Endodermal cell (in vitro differentiated cells): ENCODE data around the gene GAL3ST2. TPM values are rescaled to one million over a fixed set of nuclear protein-coding genes. Genes with fewer than 3 reads are reported as not detected.
A peak's percentile ranks its signal among the peaks of the same experiment; 100 is the strongest.

Experiments
- DNase-seq: peaks from one replicate; pipeline ENCODE4 v3.0.0-alpha.2; 2017
- H3K27ac ChIP-seq: 2 replicates; pipeline ENCODE4 v1.5.1; 2013; ENCODE audit warnings: mild to moderate bottlenecking, low read depth, low read length, moderate library complexity
- H3K27me3 ChIP-seq: 2 replicates; pipeline ENCODE4 v1.6.1; 2013; ENCODE audit warnings: mild to moderate bottlenecking, low read length, moderate library complexity; ENCODE audit not compliant: insufficient read depth, control insufficient read depth, poor library complexity, severe bottlenecking
- H3K36me3 ChIP-seq: 2 replicates; pipeline ENCODE4 v1.7.0; 2013; ENCODE audit warnings: mild to moderate bottlenecking, low read length, moderate library complexity; ENCODE audit not compliant: control insufficient read depth, insufficient read depth
- H3K4me1 ChIP-seq: one replicate; pipeline ENCODE4 v1.7.0; 2013; ENCODE audit warnings: low read length; ENCODE audit not compliant: control insufficient read depth, insufficient read depth
- H3K4me3 ChIP-seq: 2 replicates; pipeline ENCODE4 v1.5.1; 2013; ENCODE audit warnings: mild to moderate bottlenecking, low read length, moderate library complexity
- H3K9ac ChIP-seq: 2 replicates; pipeline ENCODE4 v1.6.1; 2013; ENCODE audit warnings: mild to moderate bottlenecking, low read length, moderate library complexity; ENCODE audit not compliant: poor library complexity, severe bottlenecking; ENCODE audit errors: extremely low read depth
- H3K9me3 ChIP-seq: 2 replicates; pipeline ENCODE4 v1.6.1; 2013; ENCODE audit warnings: mild to moderate bottlenecking, low read length, moderate library complexity; ENCODE audit not compliant: control insufficient read depth
- H3K27ac Mint-ChIP-seq: 2 replicates; pipeline ENCODE4 v1.8.0; 2020; ENCODE audit warnings: mixed read lengths
- H3K27me3 Mint-ChIP-seq: 2 replicates; pipeline ENCODE4 v1.8.0; 2021; ENCODE audit warnings: mild to moderate bottlenecking, mixed read lengths; ENCODE audit not compliant: insufficient read depth
- H3K36me3 Mint-ChIP-seq: 2 replicates; pipeline ENCODE4 v1.8.0; 2020; ENCODE audit warnings: low read depth, mixed read lengths
- H3K4me1 Mint-ChIP-seq: 2 replicates; pipeline ENCODE4 v1.8.0; 2020; ENCODE audit warnings: mixed read lengths
- H3K4me3 Mint-ChIP-seq: 2 replicates; pipeline ENCODE4 v1.8.0; 2020; ENCODE audit warnings: mild to moderate bottlenecking, moderate library complexity, mixed read lengths
- H3K9me3 Mint-ChIP-seq: 2 replicates; pipeline ENCODE4 v1.8.0; 2020; ENCODE audit warnings: mild to moderate bottlenecking, mixed read lengths
- CTCF ChIP-seq: fragments of 200-600 bp; sonication (generic); conservative IDR thresholded peaks from 2 replicates; pipeline ENCODE4 v1.5.0; 2021; ENCODE audit warnings: antibody characterized with exemption, mild to moderate bottlenecking
- whole genome bisulfite sequencing, 2 experiments: methylation state at CpG; one replicate each; pipeline versions ENCODE4 v1.1.5 to v1.1.7; 2013; ENCODE audit warnings: missing lambda C conversion rate in 2 of 2, mixed read lengths in 1 of 2; ENCODE audit not compliant: insufficient coverage in 1 of 2, insufficient read length in 1 of 2; 5-methylcytosine and 5-hydroxymethylcytosine counted together
- total RNA-seq, 2 donors: library from RNA; stranded (reverse); fragmentation: NEBNext Ultra II Directional in 1 of 2; extraction: Animal tissue kit (Norgen Biotek cat#: 25700) in 1 of 2; gene quantifications; 2 replicates in 1 of 2; 3 replicates in 1 of 2; pipeline ENCODE4 v1.2.1, GENCODE V29; 2021

Gene GAL3ST2
- total RNA-seq, 2 donors from 2014 or later, result 0.57 to 0.91 TPM

GRCh38 chr2:241763551-241764274, 12.9 kb upstream of the GAL3ST2 start:
- peaks cover 12% of the 10 kb centered on the region for H3K9me3 ChIP-seq
- Mint-ChIP-seq H3K4me1 (peaks cover 1% of the 10 kb centered on the region), H3K36me3 (peaks cover 24% of the 10 kb centered on the region), H3K4me3 (no peak overlapping the region), H3K27ac (no peak overlapping the region), H3K9me3 (peaks cover 13% of the 10 kb centered on the region), H3K27me3 (no peaks in the 10 kb centered on the region)
- 91 to 93% methylated on average over 15 to 20 of the region's 20 CpGs for WGBS, 2 experiments
- H3K36me3 ChIP-seq, result peaks cover 20% of the 10 kb centered on the region
- DNase-seq, result no peak
- no peaks in the 10 kb centered on the region for H3K27me3 ChIP-seq
- no peaks in the 10 kb centered on the region for H3K4me1 ChIP-seq
- TF ChIP-seq CTCF, result no peak
- no peak overlapping the region for H3K27ac ChIP-seq
- H3K4me3 ChIP-seq, result no peak overlapping the region
- H3K9ac ChIP-seq, result no peak overlapping the region

GRCh38 chr2:241764275-241765241, 12.1 kb upstream of the GAL3ST2 start:
- no peak overlapping the region for H3K4me3 ChIP-seq
- Mint-ChIP-seq H3K27ac (no peak overlapping the region), H3K27me3 (no peaks in the 10 kb centered on the region), H3K36me3 (peaks cover 16% of the 10 kb centered on the region), H3K9me3 (peaks cover 9% of the 10 kb centered on the region), H3K4me1 (peaks cover 1% of the 10 kb centered on the region), H3K4me3 (no peak overlapping the region)
- WGBS, 2 experiments, result 83 to 85% methylated on average over 12 to 27 of the region's 27 CpGs
- peaks cover 13% of the 10 kb centered on the region for H3K36me3 ChIP-seq
- peaks cover 10% of the 10 kb centered on the region for H3K9me3 ChIP-seq
- no peak for TF ChIP-seq CTCF
- no peak overlapping the region for H3K27ac ChIP-seq
- H3K9ac ChIP-seq, result no peak overlapping the region
- peak; percentile 69 for DNase-seq
- no peaks in the 10 kb centered on the region for H3K27me3 ChIP-seq
- no peaks in the 10 kb centered on the region for H3K4me1 ChIP-seq

DNA sequence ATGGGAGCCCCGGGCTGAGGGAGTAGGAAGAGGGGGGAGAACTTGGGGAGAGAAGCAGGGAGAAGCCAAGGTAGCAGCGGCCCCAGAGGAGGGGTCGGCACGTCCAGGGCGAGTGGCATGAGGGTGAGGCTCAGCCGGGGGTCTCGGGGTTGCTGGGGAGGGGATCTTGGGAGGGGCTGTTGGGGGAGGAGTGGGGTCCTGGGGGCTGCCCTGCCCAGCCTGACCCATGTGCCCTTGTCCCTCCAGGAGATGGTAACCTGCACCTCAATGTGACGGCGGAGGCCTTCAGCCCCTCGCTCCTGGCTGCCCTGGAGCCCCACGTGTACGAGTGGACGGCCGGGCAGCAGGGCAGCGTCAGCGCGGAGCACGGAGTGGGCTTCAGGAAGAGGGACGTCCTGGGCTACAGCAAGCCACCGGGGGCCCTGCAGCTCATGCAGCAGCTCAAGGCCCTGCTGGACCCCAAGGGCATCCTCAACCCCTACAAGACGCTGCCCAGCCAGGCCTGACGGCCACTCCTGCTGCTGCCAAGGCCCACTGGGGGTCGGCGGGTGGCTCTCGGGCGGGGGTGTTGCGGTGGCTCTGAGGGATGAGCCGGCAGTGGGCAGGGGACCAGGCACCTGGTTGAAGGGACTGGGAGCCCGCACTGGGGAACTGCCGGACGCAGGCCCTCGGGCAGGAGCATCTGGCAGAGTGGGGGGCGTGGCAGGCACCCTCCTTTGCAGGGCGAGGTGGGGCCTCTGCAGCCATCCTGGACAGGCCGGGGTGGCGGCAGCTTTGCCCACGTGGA, 9.0 kb upstream of the GAL3ST2 start:
- no peak overlapping the region for H3K9ac ChIP-seq
- no peak overlapping the region for H3K27ac ChIP-seq
- no peak overlapping the region for H3K27ac Mint-ChIP-seq
- H3K27me3 Mint-ChIP-seq, result no peaks in the 10 kb centered on the region
- no peaks in the 10 kb centered on the region for H3K9me3 ChIP-seq
- H3K4me1 Mint-ChIP-seq, result peaks cover 10% of the 10 kb centered on the region
- H3K4me3 ChIP-seq, result no peak overlapping the region
- no peaks in the 10 kb centered on the region for H3K9me3 Mint-ChIP-seq
- no peaks in the 10 kb centered on the region for H3K27me3 ChIP-seq
- 94 to 95% methylated on average over 23 to 37 of the region's 37 CpGs for WGBS, 2 experiments
- H3K36me3 ChIP-seq, result no peaks in the 10 kb centered on the region
- H3K4me3 Mint-ChIP-seq, result no peak overlapping the region
- H3K36me3 Mint-ChIP-seq, result peaks cover 3% of the 10 kb centered on the region
- peak; percentile 43 for DNase-seq
- peaks cover 5% of the 10 kb centered on the region for H3K4me1 ChIP-seq
- no peak for TF ChIP-seq CTCF
